Transverse colon (tissue), 4 donors: Measurements from ENCODE around the gene ATP11A. TPM values are rescaled to one million over a fixed set of nuclear protein-coding genes. Genes with fewer than 3 reads are reported as not detected.

Source experiments
- DNase-seq: peaks from one replicate; pipeline ENCODE4 v3.0.0-alpha.2; 2019
- H3K27ac ChIP-seq, 4 donors: fragments of 200-600 bp; sonication (generic); 2 replicates each; pipeline ENCODE4 v1.5.1; 2016 to 2018; ENCODE audit warnings: inconsistent platforms in 4 of 4
- H3K27me3 ChIP-seq: fragments of 200-600 bp; sonication (generic); 2 replicates; pipeline ENCODE4 v1.5.1; 2017; ENCODE audit warnings: inconsistent platforms
- H3K36me3 ChIP-seq, 4 donors: fragments of 200-600 bp; sonication (generic); 2 replicates each; pipeline ENCODE4 v1.5.1; 2017 to 2019; ENCODE audit warnings: inconsistent platforms in 4 of 4
- H3K4me1 ChIP-seq, 4 donors: fragments of 200-600 bp; sonication (generic); 2 replicates each; pipeline ENCODE4 v1.5.1; 2017 to 2020; ENCODE audit warnings: inconsistent platforms in 4 of 4
- H3K4me3 ChIP-seq, 4 donors: fragments of 200-600 bp; sonication (generic); 1 replicate in 1 of 4; 2 replicates in 3 of 4; pipeline versions ENCODE4 v1.5.1 to v1.6.1; 2017 to 2019; ENCODE audit warnings: inconsistent platforms in 4 of 4
- H3K9me3 ChIP-seq, 2 donors: fragments of 200-600 bp; sonication (generic); 2 replicates each; pipeline ENCODE4 v1.5.1; 2017 to 2019; ENCODE audit warnings: inconsistent platforms in 2 of 2
- CTCF ChIP-seq, 5 experiments: fragments of 200-600 bp in 3 of 5; fragments of 450-650 bp in 2 of 5; sonication (generic) in 3 of 5; IDR thresholded peaks; 1 replicate in 2 of 5; 2 replicates in 3 of 5; pipeline ENCODE4 v1.5.1; 2016 to 2017; ENCODE audit warnings: antibody characterized with exemption in 5 of 5, inconsistent platforms in 3 of 5, mild to moderate bottlenecking in 2 of 5, moderate library complexity in 1 of 5
- EP300 ChIP-seq: sonication (generic); formaldehyde crosslinking; IDR thresholded peaks from one replicate; pipeline ENCODE4 v1.6.1; 2017; ENCODE audit warnings: antibody characterized with exemption, low read depth
- POLR2A ChIP-seq: fragments of 450-650 bp; IDR thresholded peaks from one replicate; pipeline ENCODE4 v1.6.1; 2016; ENCODE audit warnings: antibody characterized with exemption, mild to moderate bottlenecking, moderate library complexity
- POLR2AphosphoS5 ChIP-seq, 3 donors: sonication (generic); formaldehyde crosslinking; IDR thresholded peaks; one replicate each; pipeline ENCODE4 v1.6.1; 2016; ENCODE audit warnings: antibody characterized with exemption in 3 of 3
- WGBS, 2 donors: methylation state at CpG; one replicate each; pipeline ENCODE4 v1.1.5; 2018; ENCODE audit warnings: low coverage in 1 of 2; 5-methylcytosine and 5-hydroxymethylcytosine counted together
- in situ Hi-C, 4 donors: fragments of 200-750 bp; cut with MboI; loops; one replicate each; pipeline versions ENCODE4 v1.15.0 to v1.15.1; 2017; ENCODE audit warnings: low sequenced_read_pairs in 3 of 4, low pct_ligation_motif_present in 1 of 4, low pct_unique_long_range_greater_than_20kb in 1 of 4
- intact Hi-C: fragments of 100-400 bp; cut with DNase I; formaldehyde crosslinking; loops from one replicate; pipeline ENCODE4 v1.15.1; 2023; ENCODE audit warnings: low total_unique reads
- total RNA-seq, 4 donors: library from RNA; depleted of rRNA; stranded (reverse); fragments of >200 nt; gene quantifications; one replicate each; pipeline ENCODE4 v1.1.0, GENCODE V29; 2016

ATP11A gene
- total RNA-seq, 4 donors from 2014 or later, result 10.2 to 17.5 (median 13.3) TPM

GRCh38 chr13:112664501-112665203 is 25.2 kb upstream of the ATP11A start:
- intact Hi-C loops, result loop anchor here (5.0 kb wide), 2 partner anchors 38 to 1292 kb away; no protein-coding TSS in a partner anchor
- Histone ChIP-seq H3K27ac (no peak overlapping the region), H3K4me3 (no peak overlapping the region), H3K27me3 (no peaks in the 10 kb centered on the region), H3K9me3 (no peaks in the 10 kb centered on the region), H3K36me3 (no peaks in the 10 kb centered on the region), H3K4me1 (no peaks in the 10 kb centered on the region)
- 77 to 85% methylated on average over 2 to 22 of the region's 22 CpGs for WGBS, 2 donors
- no peak for DNase-seq
- in situ Hi-C loops, result no loop called here
- TF ChIP-seq EP300 (no peak), POLR2A (no peak), POLR2AphosphoS5 (IDR thresholded peaks at IDR 0.05) (no peak), CTCF (IDR thresholded peaks at IDR 0.05) (no peak)

- DNase-seq, result no peak
- Histone ChIP-seq H3K27me3 (no peaks in the 10 kb centered on the region), H3K36me3 (no peaks in the 10 kb centered on the region), H3K27ac (no peak overlapping the region), H3K4me1 (no peaks in the 10 kb centered on the region), H3K9me3 (no peaks in the 10 kb centered on the region), H3K4me3 (no peak overlapping the region)
- intact Hi-C loops (loop anchor here (5.0 kb wide), 1 partner anchor 1297 kb away; no protein-coding TSS in a partner anchor), in situ Hi-C loops (no loop called here)
- 83 to 87% methylated on average over 9 to 13 of the region's 13 CpGs for WGBS, 2 donors
- TF ChIP-seq POLR2A, result no peak
- no peak for TF ChIP-seq CTCF (IDR thresholded peaks at IDR 0.05)
- no peak for TF ChIP-seq EP300
- no peak for TF ChIP-seq POLR2AphosphoS5 (IDR thresholded peaks at IDR 0.05)
Measured at GRCh38 chr13:112668924-112669323, 20.9 kb upstream of the ATP11A start.

GRCh38 chr13:112669881-112670499 is 19.8 kb upstream of the ATP11A start:
- H3K27me3 ChIP-seq, result no peaks in the 10 kb centered on the region
- TF ChIP-seq POLR2AphosphoS5 (IDR thresholded peaks at IDR 0.05), result no peak
- TF ChIP-seq CTCF (IDR thresholded peaks at IDR 0.05), result no peak
- no peak for TF ChIP-seq EP300
- TF ChIP-seq POLR2A, result no peak
- in situ Hi-C loops, result no loop called here
- H3K36me3 ChIP-seq, result no peaks in the 10 kb centered on the region
- WGBS, 2 donors, result 52 to 70% methylated on average over 7 to 10 of the region's 10 CpGs
- H3K27ac ChIP-seq, result no peak overlapping the region
- H3K9me3 ChIP-seq, result no peaks in the 10 kb centered on the region
- intact Hi-C loops, result loop anchor here (5.0 kb wide), 1 partner anchor 1298 kb away; no protein-coding TSS in a partner anchor
- no peak for DNase-seq
- H3K4me1 ChIP-seq, result peaks cover 0 to 3% (median 0%) of the 10 kb centered on the region in 4 donors
- no peak overlapping the region for H3K4me3 ChIP-seq

- no peak for DNase-seq
- in situ Hi-C loops (no loop called here), intact Hi-C loops (no loop called here)
- Histone ChIP-seq H3K4me1 (peaks cover 0 to 3% (median 0%) of the 10 kb centered on the region in 4 donors), H3K9me3 (no peaks in the 10 kb centered on the region), H3K27me3 (no peaks in the 10 kb centered on the region), H3K27ac (no peak overlapping the region), H3K4me3 (no peak overlapping the region), H3K36me3 (no peaks in the 10 kb centered on the region)
- WGBS, 2 donors, result 73 to 79% methylated on average over 3 to 9 of the region's 9 CpGs
- TF ChIP-seq EP300, result no peak
- TF ChIP-seq CTCF (IDR thresholded peaks at IDR 0.05), result no peak
- no peak for TF ChIP-seq POLR2AphosphoS5 (IDR thresholded peaks at IDR 0.05)
- TF ChIP-seq POLR2A, result no peak
Measured at GRCh38 chr13:112670864-112671263, 19.0 kb upstream of the ATP11A start.
